GM19023 (cell line): ENCODE measurements around the gene GNB2.
"Not testable (repeated sequence)": the region's sequence is repeated elsewhere in the genome, so short reads cannot be mapped to it uniquely, and the experiment has no call there.

ENCODE experiments used
- ATAC-seq: cut with Tn5 transposase; IDR thresholded peaks from one replicate; pipeline ENCODE4 v1.9.1; 2021; ENCODE audit warnings: mild to moderate bottlenecking, moderate library complexity; ENCODE audit not compliant: unreplicated experiment

GNB2 gene

GRCh38 chr7:100662194-100662776 is 11.3 kb upstream of the GNB2 start:
- not testable (repeated sequence) for ATAC-seq

GRCh38 chr7:100665168-100665726 is 8.3 kb upstream of the GNB2 start:
- ATAC-seq: no peak

GRCh38 chr7:100667331-100668068 is 6.0 kb upstream of the GNB2 start:
- ATAC-seq: no peak

- ATAC-seq: no peak
Observed at GRCh38 chr7:100668069-100668449, 5.5 kb upstream of the GNB2 start.

- not testable (repeated sequence) for ATAC-seq
Observed at GRCh38 chr7:100669106-100669505, 4.4 kb upstream of the GNB2 start.

- ATAC-seq: no peak
Observed at GRCh38 chr7:100670074-100670473, 3.5 kb upstream of the GNB2 start.

- no peak for ATAC-seq
Observed at GRCh38 chr7:100671353-100672327, 1.9 kb upstream of the GNB2 start.

- no peak for ATAC-seq
Observed at GRCh38 chr7:100673942-100674410, 436 bp downstream of the GNB2 start.

- ATAC-seq: no peak
Observed at GRCh38 chr7:100674411-100675104, 1.0 kb downstream of the GNB2 start.

GRCh38 chr7:100675105-100675451 is 1.5 kb downstream of the GNB2 start:
- no peak for ATAC-seq

- peak; percentile 33 for ATAC-seq
Observed at GRCh38 chr7:100675581-100676350, 2.2 kb downstream of the GNB2 start.

- ATAC-seq: no peak
Observed at GRCh38 chr7:100676501-100677306, 3.2 kb downstream of the GNB2 start.

GRCh38 chr7:100677308-100678267 is 4.0 kb downstream of the GNB2 start:
- no peak for ATAC-seq

GRCh38 chr7:100678291-100678984 is 4.9 kb downstream of the GNB2 start:
- no peak for ATAC-seq

GRCh38 chr7:100679129-100679926 is 5.8 kb downstream of the GNB2 start:
- no peak for ATAC-seq

- ATAC-seq: no peak
Observed at GRCh38 chr7:100679927-100680575, 6.5 kb downstream of the GNB2 start.
